Muscle of back (tissue), 11 donors: Measurements from ENCODE around the gene KRT81. TPM values are rescaled to one million over a fixed set of nuclear protein-coding genes. Genes with fewer than 3 reads are reported as not detected.
"Not testable (repeated sequence)": the region's sequence is repeated elsewhere in the genome, so short reads cannot be mapped to it uniquely, and the experiment has no call there.

Source experiments
- DNase-seq, 3 donors: peaks; one replicate each; pipeline versions ENCODE4 v3.0.0 to v3.0.0-alpha.2; 2013
- polyA plus RNA-seq, 10 donors: library from polyadenylated mRNA; unstranded; fragments of 120-200 nt; gene quantifications; one replicate each; pipeline ENCODE4 v1.2.1, GENCODE V29; 2013; ENCODE audit not compliant: insufficient read length in 10 of 10

The KRT81 gene
- polyA plus RNA-seq, 10 donors = 0.08 to 0.18 (median 0.10) TPM; not detected in 6

- DNase-seq = no peak
Observed at GRCh38 chr12:52298677-52299190, 7.4 kb upstream of the KRT81 start.

DNA sequence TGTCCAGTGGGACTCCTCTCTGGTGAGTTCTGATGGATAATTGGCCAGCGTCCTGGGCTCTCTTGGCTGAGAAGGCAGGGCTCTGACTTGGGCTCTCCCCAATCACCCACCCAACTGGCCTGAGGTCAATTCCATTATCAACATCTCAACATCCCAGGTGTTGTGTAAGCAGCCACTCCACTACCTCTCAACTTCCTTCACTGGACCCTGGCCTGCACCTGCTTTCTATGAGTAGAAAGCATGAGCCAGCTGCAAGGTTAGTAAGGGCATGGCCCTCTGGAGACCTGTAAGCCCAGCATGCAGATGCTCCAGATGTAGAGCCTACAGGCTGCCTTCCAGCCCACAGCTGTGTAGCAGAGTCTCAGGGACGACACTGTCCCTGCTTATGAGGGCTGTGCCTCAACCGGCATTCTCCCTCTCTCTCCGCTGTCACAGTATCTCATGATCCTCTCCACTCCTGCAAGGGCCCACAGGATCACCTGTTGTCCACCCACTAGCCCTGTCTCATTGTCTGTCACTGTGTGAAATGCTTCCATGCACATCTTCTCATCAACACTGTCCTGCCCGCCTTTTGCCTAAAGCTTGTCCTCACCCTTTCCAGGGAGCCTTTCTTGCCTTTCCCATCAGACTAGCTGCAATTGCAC, 5.4 kb upstream of the KRT81 start:
- no peak for DNase-seq

DNA sequence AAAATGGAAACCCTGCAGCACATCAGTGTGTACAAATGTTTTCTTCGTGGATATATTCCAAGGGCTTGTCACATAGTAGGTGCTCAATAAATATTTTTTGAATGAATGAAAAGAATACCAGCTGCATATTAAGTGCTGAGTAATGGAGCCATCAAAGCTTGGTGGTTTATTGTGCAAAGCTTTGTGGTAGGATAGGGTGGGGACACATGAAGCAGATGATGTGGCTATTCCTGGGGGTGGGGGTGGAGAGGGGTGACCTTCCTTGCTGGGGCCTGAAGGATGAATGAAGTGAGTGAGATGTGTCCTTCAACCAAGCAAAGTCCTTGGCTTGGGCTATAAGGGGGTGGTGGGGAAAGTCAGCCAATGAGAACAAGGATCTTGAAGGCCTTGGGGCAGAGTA, 4.3 kb upstream of the KRT81 start:
- DNase-seq = no peak

- no peak for DNase-seq
Observed at GRCh38 chr12:52294803-52295202, 3.5 kb upstream of the KRT81 start.

DNA sequence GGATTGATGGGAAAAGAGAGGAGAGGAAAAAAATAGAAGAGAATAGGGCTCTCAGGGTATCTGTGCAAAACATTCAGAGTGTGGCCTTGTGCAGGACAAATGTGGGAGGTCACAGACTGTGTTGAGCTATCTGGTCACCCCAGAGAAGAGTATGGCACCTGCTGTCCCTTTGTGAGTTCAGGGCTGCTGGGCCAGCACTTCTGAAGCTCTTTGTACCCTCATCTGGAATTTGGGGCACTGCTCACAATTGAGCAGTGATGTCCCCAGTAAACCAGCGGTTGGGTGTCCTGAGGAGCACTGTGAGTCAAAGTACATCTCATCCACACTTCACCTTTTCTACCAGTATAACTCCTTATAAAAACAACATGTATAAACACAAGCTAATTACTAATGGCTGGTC, 2.6 kb upstream of the KRT81 start:
- no peak for DNase-seq

- DNase-seq = not testable (repeated sequence)
Observed at GRCh38 chr12:52290483-52291134, 725 bp downstream of the KRT81 start.

DNA sequence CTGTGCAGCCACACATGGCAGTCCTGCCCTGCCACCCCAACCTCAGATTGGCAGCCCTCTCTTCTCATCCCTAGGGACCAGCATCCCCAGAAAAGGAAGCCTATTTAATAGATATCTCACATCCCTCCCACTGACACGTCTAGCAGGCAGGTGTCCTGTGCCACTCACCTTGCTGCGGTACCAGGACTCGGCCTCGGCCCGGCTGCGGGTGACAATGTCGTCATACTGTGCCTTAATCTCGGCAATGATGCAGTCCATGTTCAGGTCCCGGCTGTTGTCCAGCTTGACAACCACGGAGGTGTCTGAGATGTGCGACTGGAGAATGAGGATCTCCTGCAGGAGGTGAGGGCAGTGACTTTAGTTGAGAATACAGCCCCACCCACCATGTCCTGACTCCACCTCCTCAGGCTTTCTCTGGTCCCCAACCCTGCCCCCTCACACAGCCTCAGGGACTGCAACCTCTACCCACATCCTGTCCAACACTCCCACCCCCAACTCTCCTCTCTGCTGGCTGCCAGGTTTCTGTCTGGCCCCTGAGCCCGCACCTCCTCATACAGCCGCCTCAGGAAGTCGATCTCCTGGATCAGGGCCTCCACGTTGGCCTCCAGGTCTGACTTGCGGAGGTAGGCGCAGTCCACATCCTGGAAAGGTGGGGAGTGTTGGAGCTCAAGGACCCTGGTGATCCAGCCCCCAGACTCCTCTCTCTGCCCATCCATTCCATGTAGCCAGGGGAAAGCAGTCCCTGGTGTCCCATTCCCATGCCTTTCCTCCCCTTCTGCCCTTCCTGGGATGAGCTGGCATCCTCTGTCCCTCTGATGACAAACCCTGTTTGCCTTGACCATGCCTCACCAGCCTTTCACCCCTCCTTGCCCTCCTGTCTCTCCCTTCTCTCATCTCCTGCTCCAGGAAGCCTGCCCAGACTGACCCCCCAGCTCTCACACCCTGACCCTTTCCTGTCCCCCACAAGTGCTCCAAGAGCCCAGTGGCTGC, 3.2 kb downstream of the KRT81 start:
- not testable (repeated sequence) for DNase-seq

DNA sequence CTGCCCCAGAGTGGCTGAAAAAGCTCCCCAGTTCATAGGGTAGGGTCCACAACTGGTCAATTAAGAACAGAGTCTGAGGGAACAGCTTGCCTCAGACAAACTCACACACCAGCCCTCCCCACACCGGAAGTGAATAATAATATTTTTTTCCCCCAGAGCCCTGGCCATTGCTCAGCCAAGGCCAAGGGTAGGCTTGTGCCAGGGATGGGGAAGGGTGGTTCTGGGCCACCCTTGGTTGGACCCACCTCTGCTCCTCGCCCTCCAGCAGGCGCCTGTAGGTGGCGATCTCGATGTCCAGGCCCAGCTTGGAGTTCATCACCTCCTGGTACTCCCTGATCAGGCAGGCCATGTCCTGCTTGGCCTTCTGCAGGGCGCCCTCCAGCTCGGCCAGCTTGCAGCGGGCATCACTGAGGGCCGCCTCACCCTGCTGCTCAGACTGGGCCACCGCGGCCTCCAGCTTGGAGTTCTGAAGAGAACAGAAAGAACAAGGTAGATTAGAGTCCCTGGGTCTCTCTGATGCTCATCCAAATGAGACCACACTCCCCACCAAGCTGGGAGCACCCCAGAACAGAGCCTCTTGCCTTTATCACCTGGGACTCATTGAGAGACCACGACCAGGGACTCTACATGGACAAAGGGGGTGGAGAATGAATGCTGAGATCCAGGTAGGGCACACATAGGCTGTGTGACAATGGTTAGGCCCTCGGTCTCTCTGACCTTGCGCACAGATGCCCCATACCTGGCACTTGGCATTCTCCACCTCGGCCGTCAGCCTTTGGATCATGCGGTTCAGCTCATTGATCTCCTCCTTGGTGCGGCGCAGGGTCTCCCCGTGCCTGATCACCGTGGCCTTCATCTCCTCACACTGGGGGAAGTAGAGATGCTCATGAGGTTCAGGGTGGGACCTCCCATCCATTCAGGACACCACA, 4.2 kb downstream of the KRT81 start:
- DNase-seq = not testable (repeated sequence)

DNA sequence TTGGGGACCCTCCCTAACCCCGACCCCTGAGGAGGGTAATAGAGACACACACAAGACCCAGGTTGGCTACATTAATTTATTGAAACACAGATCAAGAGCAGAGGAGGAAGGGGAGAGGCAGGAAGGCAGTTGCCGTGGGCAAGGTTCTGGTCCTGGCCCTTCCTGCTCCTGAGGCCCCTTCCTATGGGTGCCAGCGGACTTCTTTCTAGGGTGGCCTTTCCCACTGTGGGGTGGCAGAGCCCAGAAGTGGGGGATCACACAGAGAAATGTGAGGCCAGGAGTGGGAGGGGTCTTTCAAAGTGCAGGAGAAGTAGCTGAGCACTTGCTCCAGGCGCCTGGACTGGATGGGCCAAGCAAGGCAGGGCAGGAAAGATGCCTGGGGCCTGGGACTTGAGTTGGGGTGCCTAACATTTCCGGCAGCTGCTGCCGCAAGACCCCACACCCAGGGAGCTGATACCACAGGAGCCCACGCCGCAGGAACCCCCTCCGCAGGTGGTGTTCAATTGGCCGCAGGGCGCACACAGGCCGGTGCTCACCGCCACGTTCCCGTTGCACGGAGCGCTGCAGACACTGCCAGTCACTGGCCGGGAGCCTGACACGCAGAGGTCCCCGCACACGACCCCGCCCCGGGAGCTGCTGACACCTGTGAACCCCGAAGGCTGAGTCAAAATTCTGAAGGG, 5.3 kb downstream of the KRT81 start:
- DNase-seq = no peak

GRCh38 chr12:52285172-52285745, 6.1 kb downstream of the KRT81 start:
- DNase-seq = peak in 1 of 3 donors; percentile 52

DNA sequence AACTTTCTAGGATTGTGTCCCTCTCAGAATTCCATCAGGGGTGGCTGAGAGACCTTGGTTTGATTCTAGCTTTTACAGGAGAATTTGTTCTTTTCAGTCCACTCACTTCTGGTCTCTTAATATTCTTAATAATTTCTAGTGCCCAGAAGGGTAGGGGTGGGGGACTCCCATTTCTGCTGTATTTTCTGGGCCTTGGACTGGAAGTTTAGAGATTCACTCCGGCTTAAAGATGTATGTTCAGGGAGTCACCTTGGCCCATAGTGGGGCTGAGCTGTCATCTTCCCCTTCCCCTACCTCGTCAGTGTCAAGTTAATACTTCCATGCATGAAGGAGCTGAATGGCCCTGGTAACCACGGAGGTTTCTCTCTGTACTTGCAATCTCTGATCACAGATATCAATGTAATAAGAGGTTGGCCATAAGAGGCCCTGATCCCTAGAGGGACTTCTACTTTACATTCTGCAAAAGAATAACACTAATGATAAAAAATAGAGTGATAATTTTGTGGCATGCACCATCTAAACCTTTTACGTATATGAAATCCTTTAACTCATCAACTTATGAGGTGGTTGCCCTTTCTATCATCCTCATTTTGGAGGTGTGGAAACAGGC, 6.7 kb downstream of the KRT81 start:
- no peak for DNase-seq

DNA sequence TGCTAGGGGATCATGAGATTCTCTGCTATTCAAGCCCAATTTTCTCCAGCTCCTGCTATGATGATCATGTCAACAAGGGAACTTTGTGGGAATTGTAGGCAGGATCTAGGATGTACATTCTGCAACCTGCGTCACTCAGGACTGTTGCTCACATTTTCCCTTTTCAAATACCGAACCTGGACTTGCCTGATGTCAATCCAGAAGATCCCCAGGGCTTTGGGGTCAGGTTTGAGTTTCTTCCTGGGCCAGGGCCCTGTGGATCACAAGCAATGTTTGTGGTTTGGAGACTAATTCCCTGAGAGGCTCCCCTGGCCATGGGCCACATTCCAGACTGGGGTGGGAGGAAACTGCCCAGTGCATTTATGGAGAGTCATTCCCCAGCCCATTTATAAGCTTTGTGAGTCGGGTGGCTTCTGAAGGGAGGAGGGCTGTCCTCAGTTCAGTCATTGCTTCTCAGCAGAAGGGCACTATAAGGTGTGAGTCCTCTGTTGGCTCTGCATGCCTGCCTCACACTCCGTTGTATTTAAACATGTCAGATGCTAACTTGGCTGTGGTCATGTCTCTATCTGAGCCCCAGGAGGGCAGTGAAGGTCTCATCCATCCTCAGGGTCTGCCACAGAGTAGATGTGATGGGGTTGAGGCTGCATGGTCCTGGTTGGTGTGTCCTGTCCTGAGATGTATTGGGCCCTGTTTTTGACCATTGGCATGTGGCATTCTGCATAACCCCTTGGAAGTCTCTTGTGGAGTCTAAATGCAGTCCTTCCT, 10.4 kb downstream of the KRT81 start:
- peak in 1 of 3 donors; percentile 94 for DNase-seq

DNA sequence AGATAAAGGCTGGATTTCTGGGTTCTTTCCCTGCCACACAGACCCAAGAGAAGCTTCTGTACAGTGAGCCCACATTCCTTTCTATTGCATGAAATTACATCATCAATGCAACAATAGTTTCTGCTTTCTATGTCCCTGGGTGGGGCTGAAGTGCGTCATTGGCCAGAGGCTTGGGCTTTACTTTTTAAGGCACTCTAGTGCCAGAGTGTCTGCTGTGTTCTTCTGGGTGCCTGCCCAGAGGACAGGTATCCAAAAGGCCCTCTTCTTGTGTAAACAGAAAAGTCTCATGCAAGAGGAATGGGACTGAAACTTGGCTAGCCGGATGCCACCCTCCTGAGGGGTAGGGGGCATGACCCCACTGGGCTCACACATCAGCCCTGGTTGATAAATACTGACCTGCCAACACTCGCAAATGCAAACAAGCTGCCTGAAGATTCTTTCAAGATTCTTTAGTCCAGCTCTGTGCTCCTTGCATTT, 11.0 kb downstream of the KRT81 start:
- DNase-seq = peak in 2 of 3 donors; percentile 30 to 77

GRCh38 chr12:52279422-52280318, 11.7 kb downstream of the KRT81 start:
- DNase-seq = no peak

DNA sequence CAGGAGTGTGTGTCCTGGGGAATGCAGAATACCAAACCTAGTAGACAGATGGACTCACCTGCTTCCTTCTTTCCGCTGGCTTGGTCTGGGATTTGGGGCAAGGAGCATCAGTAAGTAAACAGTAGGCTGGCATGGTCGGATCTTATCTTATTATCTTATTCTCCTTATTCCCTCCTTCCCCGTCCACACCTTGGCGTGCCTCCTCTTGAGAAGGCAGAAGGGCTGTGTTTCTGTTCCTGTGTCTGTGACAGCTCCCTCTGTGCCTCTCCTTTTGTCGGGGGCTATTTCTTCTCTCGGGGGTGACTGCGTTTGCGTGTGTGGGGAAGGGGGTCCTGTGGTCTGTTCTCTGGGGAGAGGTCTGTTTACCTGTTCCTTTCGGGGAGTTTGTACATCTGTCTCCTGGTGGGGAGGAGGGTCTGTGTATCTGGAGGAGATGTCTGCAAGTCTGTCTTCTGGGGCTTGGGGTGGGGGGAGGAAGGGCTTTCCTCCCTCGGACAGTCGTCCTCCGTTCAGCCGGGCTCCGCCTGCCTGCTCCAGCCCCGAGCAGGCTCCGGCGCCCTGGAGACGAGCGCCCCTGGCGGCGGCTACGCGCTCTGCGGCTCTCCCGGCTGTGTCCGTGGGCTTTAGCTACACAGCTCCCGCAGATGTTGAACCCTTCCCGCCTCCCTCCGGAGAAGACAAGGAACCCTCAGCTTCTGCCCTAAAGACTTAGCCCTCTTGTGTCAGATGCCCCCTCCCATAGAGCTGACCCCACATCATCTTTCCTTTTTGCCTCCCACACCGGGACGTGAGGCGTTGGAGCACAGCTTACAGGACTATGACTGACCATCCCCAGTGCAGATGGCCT, 12.5 kb downstream of the KRT81 start:
- peak; percentile 57 to 86 (median 78) for DNase-seq

DNA sequence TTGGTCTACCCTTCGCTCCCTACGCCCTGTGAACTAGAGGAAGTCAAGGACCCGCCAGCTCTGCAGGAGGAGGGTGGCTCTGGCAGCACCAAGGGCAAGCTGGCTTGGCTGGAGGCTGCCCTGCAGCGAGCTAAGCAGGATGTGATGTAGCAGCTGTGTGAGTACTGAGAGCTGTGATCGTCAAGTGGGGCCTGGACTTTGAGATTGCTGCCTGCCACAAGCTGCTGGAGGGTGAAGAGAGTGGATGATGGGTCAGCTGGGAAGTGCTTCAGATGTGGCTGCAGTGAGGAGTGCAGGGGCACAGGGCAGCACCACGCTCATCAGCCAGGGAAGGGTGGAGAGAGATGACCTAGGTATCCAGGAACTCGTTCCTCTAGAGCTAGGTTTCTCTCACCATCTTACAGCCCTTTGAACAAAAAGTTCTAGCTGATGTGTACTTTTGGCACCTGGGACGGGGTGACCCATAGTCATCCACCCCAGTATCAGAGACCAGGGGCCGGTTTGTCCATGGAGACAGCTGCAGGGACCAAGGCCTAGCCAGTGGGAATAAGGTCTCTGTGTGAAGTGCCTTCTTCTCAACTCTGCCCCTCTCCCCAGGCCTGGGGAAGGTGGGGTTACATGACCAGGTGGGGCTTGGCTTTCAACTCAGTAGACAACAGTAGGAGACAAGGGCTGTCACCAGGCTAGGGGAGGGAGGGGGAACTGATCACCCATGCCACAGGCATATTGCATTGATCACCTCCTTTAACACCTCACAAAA, 13.7 kb downstream of the KRT81 start:
- peak in 1 of 3 donors; percentile 32 for DNase-seq
